ENCODE measurements around the gene NUDT4. TPM values are rescaled to one million over a fixed set of nuclear protein-coding genes. Genes with fewer than 3 reads are reported as not detected.

The NUDT4 gene
- total and polyA plus RNA-seq, 9 of the 15 experiments (the other 6 are each of a cell fraction or from before 2014, with no cell fraction given) = 38.1 to 164 (median 99.2) TPM

GRCh38 chr12:93419388-93420034 lies 41.8 kb downstream of the NUDT4 start (continued):
- TF ChIP-seq RBM22 (IDR thresholded peaks at IDR 0.05; ENCODE audit: low read depth, low read length, poor library complexity, severe bottlenecking) (no peak), JUND (IDR thresholded peaks at IDR 0.05; ENCODE audit: borderline replicate concordance, low read depth, low read length) (no peak), JUND (tag; IDR thresholded peaks at IDR 0.05; ENCODE audit: borderline replicate concordance, low read depth, low read length) (no peak), PHF21A (IDR thresholded peaks at IDR 0.05; ENCODE audit: borderline replicate concordance, low read depth) (no peak), TAF7 (tag; IDR thresholded peaks at IDR 0.05) (no peak), CBX8 (IDR thresholded peaks at IDR 0.05; ENCODE audit: borderline replicate concordance, extremely low read depth, low read depth, low read length, poor library complexity, severe bottlenecking) (no peak), SMARCA5 (IDR thresholded peaks at IDR 0.05) (no peak; the same call in 1 of the 2 replicates), TCF7L2 (IDR thresholded peaks at IDR 0.05; ENCODE audit: low read depth, low read length) (no peak), NR0B1 (IDR thresholded peaks at IDR 0.05; ENCODE audit: partially characterized antibody) (no peak), TCF3 (CRISPR knock-in tag; IDR thresholded peaks at IDR 0.05) (no peak), HLTF (IDR thresholded peaks at IDR 0.05) (no peak), ZNF384 (IDR thresholded peaks at IDR 0.05; ENCODE audit: low read depth, low read length) (peak; percentile 58; the same call in 1 of the 2 replicates), TAF15 (IDR thresholded peaks at IDR 0.05; ENCODE audit: low read depth, low read length) (no peak)
- TF ChIP-seq, protein P1, sequence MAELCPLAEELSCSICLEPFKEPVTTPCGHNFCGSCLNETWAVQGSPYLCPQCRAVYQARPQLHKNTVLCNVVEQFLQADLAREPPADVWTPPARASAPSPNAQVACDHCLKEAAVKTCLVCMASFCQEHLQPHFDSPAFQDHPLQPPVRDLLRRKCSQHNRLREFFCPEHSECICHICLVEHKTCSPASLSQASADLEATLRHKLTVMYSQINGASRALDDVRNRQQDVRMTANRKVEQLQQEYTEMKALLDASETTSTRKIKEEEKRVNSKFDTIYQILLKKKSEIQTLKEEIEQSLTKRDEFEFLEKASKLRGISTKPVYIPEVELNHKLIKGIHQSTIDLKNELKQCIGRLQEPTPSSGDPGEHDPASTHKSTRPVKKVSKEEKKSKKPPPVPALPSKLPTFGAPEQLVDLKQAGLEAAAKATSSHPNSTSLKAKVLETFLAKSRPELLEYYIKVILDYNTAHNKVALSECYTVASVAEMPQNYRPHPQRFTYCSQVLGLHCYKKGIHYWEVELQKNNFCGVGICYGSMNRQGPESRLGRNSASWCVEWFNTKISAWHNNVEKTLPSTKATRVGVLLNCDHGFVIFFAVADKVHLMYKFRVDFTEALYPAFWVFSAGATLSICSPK (IDR thresholded peaks at IDR 0.05; ENCODE audit: borderline replicate concordance) = no peak
- TF ChIP-seq, protein P2, sequence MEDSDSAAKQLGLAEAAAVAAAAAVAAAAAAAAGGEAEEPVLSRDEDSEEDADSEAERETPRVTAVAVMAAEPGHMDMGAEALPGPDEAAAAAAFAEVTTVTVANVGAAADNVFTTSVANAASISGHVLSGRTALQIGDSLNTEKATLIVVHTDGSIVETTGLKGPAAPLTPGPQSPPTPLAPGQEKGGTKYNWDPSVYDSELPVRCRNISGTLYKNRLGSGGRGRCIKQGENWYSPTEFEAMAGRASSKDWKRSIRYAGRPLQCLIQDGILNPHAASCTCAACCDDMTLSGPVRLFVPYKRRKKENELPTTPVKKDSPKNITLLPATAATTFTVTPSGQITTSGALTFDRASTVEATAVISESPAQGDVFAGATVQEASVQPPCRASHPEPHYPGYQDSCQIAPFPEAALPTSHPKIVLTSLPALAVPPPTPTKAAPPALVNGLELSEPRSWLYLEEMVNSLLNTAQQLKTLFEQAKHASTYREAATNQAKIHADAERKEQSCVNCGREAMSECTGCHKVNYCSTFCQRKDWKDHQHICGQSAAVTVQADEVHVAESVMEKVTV (CRISPR knock-in tag; IDR thresholded peaks at IDR 0.05) = 0 out of 2 replicates have a peak, but pooled peaks have one; percentile 24
